Measurements from ENCODE around the gene B4GALNT4.

Gene B4GALNT4

GRCh38 chr11:425301-425700 is 56.0 kb downstream of the B4GALNT4 start:
- no peak for DNase-seq

GRCh38 chr11:426851-427250 is 57.6 kb downstream of the B4GALNT4 start:
- no peak for DNase-seq

GRCh38 chr11:428295-428694 is 59.0 kb downstream of the B4GALNT4 start:
- no peak for DNase-seq

GRCh38 chr11:429391-429790 is 60.1 kb downstream of the B4GALNT4 start:
- DNase-seq, result no peak

- no peak for DNase-seq
These were observed 60.7 kb downstream of the B4GALNT4 start for GRCh38 chr11:429931-430456.
